OCI-LY1 (cell line): ENCODE results near the gene VWA1.

Experiments used
- CTCF ChIP-seq: fragments of 200-600 bp; sonication (generic), shearing (Covaris generic); IDR thresholded peaks from 2 replicates; pipeline ENCODE4 v1.5.1; 2017; ENCODE audit warnings: mild to moderate bottlenecking, antibody characterized with exemption, low read length, moderate library complexity, mixed read lengths
- EZH2 ChIP-seq: fragments of 200-600 bp; sonication (generic), shearing (Covaris generic); IDR thresholded peaks from 2 replicates; pipeline ENCODE4 v1.8.0; 2017; ENCODE audit warnings: borderline replicate concordance, mixed run types, mild to moderate bottlenecking, antibody characterized with exemption, low read length, moderate library complexity, mixed read lengths

- TF ChIP-seq CTCF (no peak), EZH2 (no peak)
Observed at GRCh38 chr1:1391225-1391624, 44.3 kb upstream of the VWA1 start.
